ENCODE measurements around the gene CADPS2.

The CADPS2 gene

GRCh38 chr7:122755696-122756095 lies 130.6 kb downstream of the CADPS2 start:
- no peak overlapping the region for H3K27ac ChIP-seq
- TF ChIP-seq CTCF (conservative IDR thresholded peaks at IDR 0.05), result no peak

- TF ChIP-seq CTCF (conservative IDR thresholded peaks at IDR 0.05), result no peak
- no peak overlapping the region for H3K27ac ChIP-seq
These were observed 133.7 kb downstream of the CADPS2 start for GRCh38 chr7:122752583-122752982.

GRCh38 chr7:122750389-122750788 lies 135.9 kb downstream of the CADPS2 start:
- no peak for TF ChIP-seq CTCF (conservative IDR thresholded peaks at IDR 0.05)
- H3K27ac ChIP-seq, result no peak overlapping the region

GRCh38 chr7:122748195-122748594 lies 138.1 kb downstream of the CADPS2 start:
- H3K27ac ChIP-seq, result no peak overlapping the region

GRCh38 chr7:122746948-122747347 lies 139.3 kb downstream of the CADPS2 start:
- H3K27ac ChIP-seq, result no peak overlapping the region
- TF ChIP-seq CTCF (conservative IDR thresholded peaks at IDR 0.05), result no peak

More at GRCh38 chr7:122748195-122748594, 138.1 kb downstream of the CADPS2 start:
- no peak for TF ChIP-seq CTCF (conservative IDR thresholded peaks at IDR 0.05)

- no peak for TF ChIP-seq CTCF (conservative IDR thresholded peaks at IDR 0.05)
- H3K27ac ChIP-seq, result no peak overlapping the region
These were observed 143.0 kb downstream of the CADPS2 start for GRCh38 chr7:122743211-122743610.

GRCh38 chr7:122738947-122739346 lies 147.3 kb downstream of the CADPS2 start:
- H3K27ac ChIP-seq, result no peak overlapping the region
- no peak for TF ChIP-seq CTCF (conservative IDR thresholded peaks at IDR 0.05)

GRCh38 chr7:122736183-122736582 lies 150.1 kb downstream of the CADPS2 start:
- no peak overlapping the region for H3K27ac ChIP-seq
- TF ChIP-seq CTCF (conservative IDR thresholded peaks at IDR 0.05), result no peak
